Thoracic aorta (tissue), 2 donors: Measurements from ENCODE around the gene CMIP. TPM values are rescaled to one million over a fixed set of nuclear protein-coding genes. Genes with fewer than 3 reads are reported as not detected.
A peak's percentile ranks its signal among the peaks of the same experiment; 100 is the strongest.

ENCODE experiments used
- ATAC-seq: fragments of 150-250 bp; one replicate; pipeline ENCODE4 v1.8.0; 2017; ENCODE audit warnings: low read depth; ENCODE audit not compliant: insufficient number of reproducible peaks, low FRiP score
- DNase-seq: peaks from one replicate; pipeline ENCODE4 v3.0.0-alpha.2; 2020; ENCODE audit warnings: low spot score
- H3K27ac ChIP-seq, 2 donors: fragments of 200-600 bp; sonication (generic); 1 replicate in 1 of 2; 2 replicates in 1 of 2; pipeline ENCODE4 v1.5.1; 2016; ENCODE audit warnings: mild to moderate bottlenecking in 2 of 2, moderate library complexity in 2 of 2
- H3K27me3 ChIP-seq: fragments of 200-600 bp; sonication (generic); replicated peaks from 2 replicates; pipeline ENCODE4 v1.6.0; 2016; ENCODE audit warnings: mild to moderate bottlenecking; ENCODE audit not compliant: insufficient read depth
- H3K36me3 ChIP-seq: fragments of 200-600 bp; sonication (generic); one replicate; pipeline ENCODE4 v1.5.1; 2016
- H3K4me1 ChIP-seq, 2 donors: fragments of 200-600 bp; sonication (generic); 1 replicate in 1 of 2; 2 replicates in 1 of 2; pipeline versions ENCODE4 v1.5.1 to v1.6.0; 2016; ENCODE audit warnings: low read depth in 2 of 2, mild to moderate bottlenecking in 1 of 2; ENCODE audit not compliant: control insufficient read depth in 1 of 2
- H3K4me3 ChIP-seq: fragments of 200-600 bp; sonication (generic); 2 replicates; pipeline ENCODE4 v1.5.1; 2016; ENCODE audit warnings: mild to moderate bottlenecking
- H3K9me3 ChIP-seq: fragments of 200-600 bp; sonication (generic); 2 replicates; pipeline ENCODE4 v1.5.1; 2016
- CTCF ChIP-seq: fragments of 200-600 bp; sonication (generic); IDR thresholded peaks from one replicate; pipeline ENCODE4 v1.5.1; 2019; ENCODE audit warnings: antibody characterized with exemption
- total RNA-seq, 2 donors: library from RNA; depleted of rRNA; stranded (reverse); fragments of >200 nt; gene quantifications; one replicate each; pipeline versions ENCODE4 v1.1.0 to v1.2.3, GENCODE V29; 2016

CMIP gene
- total RNA-seq, 2 donors from 2014 or later, result 20.8 to 46.8 TPM

DNA sequence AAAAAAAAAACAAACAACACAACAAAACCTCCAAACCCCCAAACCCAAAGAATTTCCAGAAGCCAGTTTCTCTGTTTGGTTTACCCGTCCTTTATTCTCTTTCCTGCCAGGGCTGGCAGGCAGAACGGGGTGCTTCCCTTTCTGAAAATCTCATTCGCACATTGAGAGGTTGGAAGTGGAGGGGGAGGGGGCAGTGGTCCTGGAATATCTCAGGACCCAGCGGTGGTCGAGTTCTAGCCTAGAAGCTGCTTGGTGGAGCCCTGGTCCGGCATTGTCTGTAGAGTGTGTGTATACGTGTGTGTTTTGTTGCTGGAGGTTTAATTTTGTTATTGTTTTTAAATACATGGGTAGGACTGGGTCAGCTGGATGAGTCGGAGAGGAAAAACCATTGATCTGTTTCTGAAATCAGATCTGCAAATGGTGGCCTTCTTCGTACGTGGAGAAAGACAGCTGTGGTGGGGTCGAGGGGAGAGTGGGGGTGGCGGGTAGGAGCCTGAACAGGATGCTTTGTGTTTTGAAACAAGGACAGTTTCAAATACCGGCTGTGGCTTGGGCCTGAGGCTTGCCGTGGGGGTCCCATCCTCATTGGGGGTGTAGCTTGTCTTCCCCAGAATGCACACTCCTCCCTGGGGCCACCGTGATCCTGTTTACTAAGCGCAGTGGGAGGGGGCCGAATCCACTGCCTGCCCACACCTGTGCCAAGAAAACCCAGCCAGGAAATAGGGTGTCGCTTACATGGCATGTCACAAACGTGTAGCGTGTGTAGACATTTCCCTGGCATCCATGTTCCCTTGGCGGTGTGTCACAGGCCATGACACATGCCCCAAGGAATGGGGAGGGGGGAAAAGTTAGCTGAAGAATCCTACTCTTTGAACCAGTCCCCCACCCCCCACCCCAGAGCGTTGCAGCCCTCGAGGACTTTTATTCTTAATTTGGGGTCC is 1.6 kb downstream of the CMIP start:
- H3K27me3 ChIP-seq, result no peaks in the 10 kb centered on the region
- no peak for DNase-seq
- peaks cover 8 to 13% of the 10 kb centered on the region in 2 donors for H3K4me1 ChIP-seq
- H3K27ac ChIP-seq, result peak overlapping the region in 1 of 2 donors; percentile 32
- no peak for ATAC-seq
- H3K9me3 ChIP-seq, result no peaks in the 10 kb centered on the region
- peak overlapping the region; percentile 72 for H3K4me3 ChIP-seq
- H3K36me3 ChIP-seq, result no peaks in the 10 kb centered on the region
- TF ChIP-seq CTCF, result no peak

GRCh38 chr16:81446907-81447268 is 2.3 kb downstream of the CMIP start:
- DNase-seq, result no peak
- Histone ChIP-seq H3K27me3 (no peaks in the 10 kb centered on the region), H3K36me3 (no peaks in the 10 kb centered on the region), H3K4me3 (peak overlapping the region; percentile 72), H3K4me1 (peaks cover 8 to 13% of the 10 kb centered on the region in 2 donors), H3K9me3 (no peaks in the 10 kb centered on the region), H3K27ac (peak overlapping the region in 1 of 2 donors; percentile 32)
- no peak for TF ChIP-seq CTCF
- ATAC-seq, result no peak

GRCh38 chr16:81447383-81448101 is 2.9 kb downstream of the CMIP start:
- Histone ChIP-seq H3K27me3 (no peaks in the 10 kb centered on the region), H3K27ac (peak overlapping the region in 1 of 2 donors; percentile 32), H3K9me3 (no peaks in the 10 kb centered on the region), H3K4me1 (peaks cover 8 to 13% of the 10 kb centered on the region in 2 donors), H3K4me3 (peak overlapping the region; percentile 72), H3K36me3 (no peaks in the 10 kb centered on the region)
- DNase-seq (no peak), ATAC-seq (no peak)
- no peak for TF ChIP-seq CTCF

- H3K27me3 ChIP-seq, result no peaks in the 10 kb centered on the region
- no peak for ATAC-seq
- TF ChIP-seq CTCF, result no peak
- no peaks in the 10 kb centered on the region for H3K9me3 ChIP-seq
- H3K4me1 ChIP-seq, result peaks cover 8 to 13% of the 10 kb centered on the region in 2 donors
- peak overlapping the region; percentile 72 for H3K4me3 ChIP-seq
- no peaks in the 10 kb centered on the region for H3K36me3 ChIP-seq
- no peak overlapping the region for H3K27ac ChIP-seq
- DNase-seq, result no peak
Measured at GRCh38 chr16:81448154-81449131, 3.8 kb downstream of the CMIP start.
